Esophagus muscularis mucosa (tissue), 4 donors: ENCODE measurements around the gene ARSB. TPM values are rescaled to one million over a fixed set of nuclear protein-coding genes. Genes with fewer than 3 reads are reported as not detected.

Experiments used
- DNase-seq: peaks from one replicate; pipeline ENCODE4 v3.0.0-alpha.2; 2017; ENCODE audit errors: extremely low spot score
- H3K27ac ChIP-seq, 4 donors: fragments of 200-600 bp; sonication (generic); replicated peaks in 1 of 4; 1 replicate in 3 of 4; 2 replicates in 1 of 4; pipeline ENCODE4 v1.5.1; 2016 to 2019; ENCODE audit warnings: mild to moderate bottlenecking in 1 of 4
- H3K27me3 ChIP-seq, 4 donors: fragments of 200-600 bp; sonication (generic); one replicate each; pipeline versions ENCODE4 v1.5.1 to v1.6.0; 2016 to 2019
- H3K36me3 ChIP-seq, 4 donors: fragments of 200-600 bp; sonication (generic); one replicate each; pipeline ENCODE4 v1.5.1; 2016 to 2019
- H3K4me1 ChIP-seq, 4 donors: fragments of 200-600 bp; sonication (generic); one replicate each; pipeline ENCODE4 v1.5.1; 2016 to 2019
- H3K4me3 ChIP-seq, 4 donors: fragments of 200-600 bp; sonication (generic); 1 replicate in 2 of 4; 2 replicates in 2 of 4; pipeline ENCODE4 v1.5.1; 2016 to 2019; ENCODE audit warnings: mild to moderate bottlenecking in 4 of 4, moderate library complexity in 1 of 4
- H3K9me3 ChIP-seq, 4 donors: fragments of 200-600 bp; sonication (generic); 1 replicate in 3 of 4; 2 replicates in 1 of 4; pipeline ENCODE4 v1.5.1; 2016 to 2019
- EP300 ChIP-seq: sonication (generic); formaldehyde crosslinking; IDR thresholded peaks from one replicate; pipeline ENCODE4 v1.6.1; 2017; ENCODE audit warnings: antibody characterized with exemption
- POLR2A ChIP-seq: fragments of 450-650 bp; IDR thresholded peaks from one replicate; pipeline ENCODE4 v1.6.1; 2017; ENCODE audit warnings: antibody characterized with exemption, moderate library complexity, mild to moderate bottlenecking, low read depth
- POLR2AphosphoS5 ChIP-seq, 2 donors: sonication (generic); formaldehyde crosslinking; IDR thresholded peaks; one replicate each; pipeline ENCODE4 v1.6.1; 2017; ENCODE audit warnings: antibody characterized with exemption in 2 of 2
- WGBS: methylation state at CpG from one replicate; pipeline ENCODE4 v1.1.5; 2018; 5-methylcytosine and 5-hydroxymethylcytosine counted together
- intact Hi-C: fragments of 100-400 bp; cut with DNase I; formaldehyde crosslinking; loops from one replicate; pipeline ENCODE4 v1.15.1; 2023
- total RNA-seq, 4 donors: library from RNA; depleted of rRNA; stranded (reverse); fragments of >200 nt; gene quantifications; one replicate each; pipeline versions ENCODE4 v1.1.0 to v1.2.1, GENCODE V29; 2016
- TF ChIP-seq, protein P1 (sequence below), 3 experiments: fragments of 200-600 bp in 2 of 3; fragments of 450-650 bp in 1 of 3; sonication (generic) in 2 of 3; IDR thresholded peaks; one replicate each; pipeline ENCODE4 v1.5.1; 2017 to 2019; ENCODE audit warnings: antibody characterized with exemption in 3 of 3, mild to moderate bottlenecking in 2 of 3, moderate library complexity in 1 of 3

ARSB gene
- total RNA-seq, 4 donors from 2014 or later = 58.0 to 103 (median 67.5) TPM

DNA sequence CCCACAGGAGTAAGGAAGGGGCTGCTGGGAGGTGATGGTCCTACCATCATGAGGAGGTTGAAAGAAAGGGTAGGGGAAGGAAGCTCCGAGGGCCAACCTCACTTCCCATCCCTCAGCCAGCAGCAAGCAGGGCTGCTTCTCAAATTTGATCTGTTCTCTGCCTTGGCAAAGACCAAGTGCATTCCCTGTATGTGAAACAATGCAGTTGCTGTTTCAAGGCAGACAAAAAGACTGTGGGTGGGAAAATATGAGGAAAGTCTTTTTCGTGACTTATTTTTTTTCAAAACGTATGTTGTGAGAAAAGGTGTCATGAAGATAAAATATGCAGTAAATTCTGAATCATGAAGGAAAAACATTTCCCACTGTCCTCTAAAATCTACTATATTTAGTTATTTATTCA lies 165.9 kb downstream of the ARSB start:
- WGBS = 61% methylated on average over 3 of the region's 3 CpGs
- no peak for TF ChIP-seq POLR2A
- no peak for TF ChIP-seq POLR2AphosphoS5 (IDR thresholded peaks at IDR 0.05)
- TF ChIP-seq, protein P1, sequence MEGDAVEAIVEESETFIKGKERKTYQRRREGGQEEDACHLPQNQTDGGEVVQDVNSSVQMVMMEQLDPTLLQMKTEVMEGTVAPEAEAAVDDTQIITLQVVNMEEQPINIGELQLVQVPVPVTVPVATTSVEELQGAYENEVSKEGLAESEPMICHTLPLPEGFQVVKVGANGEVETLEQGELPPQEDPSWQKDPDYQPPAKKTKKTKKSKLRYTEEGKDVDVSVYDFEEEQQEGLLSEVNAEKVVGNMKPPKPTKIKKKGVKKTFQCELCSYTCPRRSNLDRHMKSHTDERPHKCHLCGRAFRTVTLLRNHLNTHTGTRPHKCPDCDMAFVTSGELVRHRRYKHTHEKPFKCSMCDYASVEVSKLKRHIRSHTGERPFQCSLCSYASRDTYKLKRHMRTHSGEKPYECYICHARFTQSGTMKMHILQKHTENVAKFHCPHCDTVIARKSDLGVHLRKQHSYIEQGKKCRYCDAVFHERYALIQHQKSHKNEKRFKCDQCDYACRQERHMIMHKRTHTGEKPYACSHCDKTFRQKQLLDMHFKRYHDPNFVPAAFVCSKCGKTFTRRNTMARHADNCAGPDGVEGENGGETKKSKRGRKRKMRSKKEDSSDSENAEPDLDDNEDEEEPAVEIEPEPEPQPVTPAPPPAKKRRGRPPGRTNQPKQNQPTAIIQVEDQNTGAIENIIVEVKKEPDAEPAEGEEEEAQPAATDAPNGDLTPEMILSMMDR (IDR thresholded peaks at IDR 0.05) = no peak
- TF ChIP-seq EP300 = no peak
- Histone ChIP-seq H3K27me3 (no peaks in the 10 kb centered on the region), H3K4me3 (no peak overlapping the region), H3K9me3 (no peaks in the 10 kb centered on the region), H3K4me1 (peaks cover 0 to 8% (median 0%) of the 10 kb centered on the region in 4 donors), H3K36me3 (peaks cover 0 to 7% (median 0%) of the 10 kb centered on the region in 4 donors), H3K27ac (no peak overlapping the region)
- DNase-seq = no peak
- intact Hi-C loops = no loop called here

DNA sequence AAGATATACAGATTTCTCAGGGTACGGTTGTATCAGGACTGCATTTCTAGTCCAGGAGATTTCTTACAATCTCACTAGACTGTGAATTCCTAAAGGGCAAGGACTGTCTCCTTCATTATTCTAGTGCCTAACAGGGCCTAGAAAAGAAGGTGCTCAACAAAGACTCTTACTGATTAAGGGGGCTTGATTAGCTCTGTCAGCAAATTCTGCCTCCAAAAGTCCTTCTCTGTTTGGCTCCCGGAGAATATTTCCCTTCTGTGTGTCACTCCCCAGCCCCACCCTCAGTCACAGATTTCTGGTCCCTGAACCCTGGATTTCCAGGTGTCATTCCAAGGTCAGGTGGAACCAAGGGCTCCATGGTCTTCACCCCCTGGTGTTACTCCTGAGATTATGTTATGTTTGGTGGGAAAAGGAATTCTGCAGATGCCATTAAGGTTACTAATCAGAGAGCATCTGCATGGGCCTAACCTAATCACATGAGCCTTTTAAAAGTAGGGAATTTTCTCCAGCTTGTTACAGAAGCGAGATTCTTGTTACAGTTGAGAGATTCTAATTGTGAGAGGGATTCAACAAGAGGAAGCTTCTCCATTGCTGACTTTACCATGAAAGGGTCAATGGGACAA lies 168.9 kb downstream of the ARSB start:
- no peak for DNase-seq
- H3K27ac ChIP-seq = no peak overlapping the region
- WGBS = 91% methylated on average over 3 of the region's 3 CpGs
- no peak overlapping the region for H3K4me3 ChIP-seq
- intact Hi-C loops = no loop called here
- H3K27me3 ChIP-seq = no peaks in the 10 kb centered on the region
- H3K36me3 ChIP-seq = no peaks in the 10 kb centered on the region
- H3K9me3 ChIP-seq = no peaks in the 10 kb centered on the region
- TF ChIP-seq POLR2A (no peak), POLR2AphosphoS5 (IDR thresholded peaks at IDR 0.05) (no peak), EP300 (no peak)
- TF ChIP-seq, protein P1 (IDR thresholded peaks at IDR 0.05) = no peak
- H3K4me1 ChIP-seq = peaks cover 0 to 8% (median 0%) of the 10 kb centered on the region in 4 donors

DNA sequence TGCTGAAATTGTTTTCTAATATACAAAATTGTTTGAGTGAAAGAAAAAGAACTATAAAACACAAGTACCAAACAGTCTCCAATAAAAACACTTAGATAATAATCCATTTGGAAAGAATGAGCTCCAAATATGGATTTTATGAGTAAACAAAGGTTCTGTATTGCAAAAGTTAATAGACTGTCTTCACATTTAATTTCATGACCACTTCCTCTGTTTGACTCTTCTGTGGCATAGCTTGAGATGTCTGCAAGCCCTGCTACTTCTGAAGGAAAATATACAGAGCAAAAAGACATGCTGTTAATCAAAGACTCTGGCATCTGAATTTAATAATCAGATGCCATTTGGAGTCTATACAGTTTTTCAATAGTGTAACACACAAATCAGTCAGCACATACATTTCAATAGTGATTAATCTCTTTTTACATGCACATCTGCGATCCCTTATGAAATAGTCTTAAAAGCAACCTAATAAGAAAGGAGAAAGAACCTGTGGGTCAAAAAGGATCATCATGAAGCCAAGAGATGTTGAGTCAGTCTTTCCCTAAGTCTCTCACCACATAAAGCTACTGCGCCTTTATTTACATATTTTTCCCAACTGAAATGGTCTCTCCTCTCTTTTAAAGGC lies 171.1 kb downstream of the ARSB start:
- Histone ChIP-seq H3K27ac (no peak overlapping the region), H3K4me1 (peaks cover 0 to 16% (median 2%) of the 10 kb centered on the region in 4 donors), H3K9me3 (no peaks in the 10 kb centered on the region), H3K27me3 (no peaks in the 10 kb centered on the region), H3K36me3 (no peaks in the 10 kb centered on the region), H3K4me3 (no peak overlapping the region)
- no peak for DNase-seq
- TF ChIP-seq, protein P1 (IDR thresholded peaks at IDR 0.05) = no peak
- TF ChIP-seq EP300 = no peak
- no peak for TF ChIP-seq POLR2AphosphoS5 (IDR thresholded peaks at IDR 0.05)
- TF ChIP-seq POLR2A = no peak
- intact Hi-C loops = no loop called here
- WGBS = 86% methylated on average over 2 of the region's 2 CpGs

DNA sequence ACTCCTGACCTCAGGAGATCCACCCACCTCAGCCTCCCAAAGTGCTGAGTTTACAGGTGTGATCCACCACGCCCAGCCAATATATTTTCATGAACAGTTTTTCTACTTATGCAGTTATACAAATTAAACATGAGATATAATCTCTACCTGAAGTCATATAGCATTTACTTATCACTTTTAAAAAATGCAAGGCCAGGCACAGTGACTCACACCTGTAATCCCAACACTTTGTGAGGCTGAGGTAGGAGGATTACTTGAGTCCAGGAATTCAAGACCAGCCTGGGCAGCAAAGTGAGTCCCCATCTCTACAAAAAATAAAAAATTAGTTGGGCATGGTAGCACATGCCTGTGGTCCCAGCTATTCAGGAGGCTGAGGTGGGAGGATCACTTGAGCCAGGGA lies 171.8 kb downstream of the ARSB start:
- TF ChIP-seq POLR2AphosphoS5 (IDR thresholded peaks at IDR 0.05) = no peak
- H3K27me3 ChIP-seq = no peaks in the 10 kb centered on the region
- H3K27ac ChIP-seq = no peak overlapping the region
- no peaks in the 10 kb centered on the region for H3K9me3 ChIP-seq
- intact Hi-C loops = no loop called here
- 100% methylated on average over 1 of the region's 1 CpG for WGBS
- H3K4me1 ChIP-seq = peaks cover 0 to 12% (median 2%) of the 10 kb centered on the region in 4 donors
- no peak overlapping the region for H3K4me3 ChIP-seq
- no peak for DNase-seq
- H3K36me3 ChIP-seq = no peaks in the 10 kb centered on the region

DNA sequence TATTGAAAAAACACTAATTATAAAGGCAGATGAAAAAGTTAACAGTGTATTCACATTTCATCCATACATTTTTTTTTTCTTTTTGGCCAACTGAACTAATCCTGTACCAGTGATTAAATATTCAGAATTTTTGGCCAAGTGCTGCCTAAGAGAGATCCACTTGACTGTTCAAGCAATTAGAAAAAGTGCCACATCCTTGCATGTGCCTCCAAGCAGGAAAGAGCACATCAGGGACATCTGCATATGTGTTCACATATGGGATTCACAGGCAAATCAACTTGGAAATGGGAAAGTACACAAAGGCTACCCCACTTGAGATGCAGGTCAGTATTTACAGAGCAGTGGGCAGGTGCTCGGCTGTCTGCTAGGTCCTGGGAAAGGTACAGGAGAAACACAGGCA lies 173.2 kb downstream of the ARSB start:
- TF ChIP-seq EP300 (no peak), POLR2A (no peak), POLR2AphosphoS5 (IDR thresholded peaks at IDR 0.05) (no peak)
- TF ChIP-seq, protein P1 (IDR thresholded peaks at IDR 0.05) = no peak
- no peak for DNase-seq
- Histone ChIP-seq H3K27me3 (no peaks in the 10 kb centered on the region), H3K4me1 (peaks cover 0 to 12% (median 2%) of the 10 kb centered on the region in 4 donors), H3K36me3 (no peaks in the 10 kb centered on the region), H3K27ac (no peak overlapping the region), H3K9me3 (no peaks in the 10 kb centered on the region), H3K4me3 (no peak overlapping the region)
- 95% methylated on average over 1 of the region's 1 CpG for WGBS
- intact Hi-C loops = no loop called here
